ENCODE measurements around the gene NR2E3.

The NR2E3 gene

GRCh38 chr15:71780115-71780976 lies 30.0 kb upstream of the NR2E3 start:
- H3K4me3 ChIP-seq (ENCODE audit: low read depth in 1 of 5, low read length in 5 of 5), result peak overlapping the region in 2 of 5 donors; percentile 10 to 12
- H3K9me3 ChIP-seq (ENCODE audit: control insufficient read depth in 5 of 5, low read length in 5 of 5), result no peaks in the 10 kb centered on the region
- peaks cover 0 to 10% (median 6%) of the 10 kb centered on the region in 5 donors for H3K4me1 ChIP-seq (ENCODE audit: control insufficient read depth in 5 of 5, insufficient read depth in 5 of 5, low read length in 5 of 5)
- peak overlapping the region in 1 of 5 donors; percentile 20 for H3K9ac ChIP-seq (ENCODE audit: low read length in 5 of 5)
- H3K27ac ChIP-seq (ENCODE audit: low read depth, low read length), result no peak overlapping the region
- peaks cover 0 to 14% (median 5%) of the 10 kb centered on the region in 5 donors for H3K27me3 ChIP-seq (ENCODE audit: control insufficient read depth in 5 of 5, insufficient read depth in 4 of 5, low read length in 5 of 5)
- H3K36me3 ChIP-seq (ENCODE audit: control insufficient read depth in 5 of 5, insufficient read depth in 5 of 5, low read length in 5 of 5), result no peaks in the 10 kb centered on the region

DNA sequence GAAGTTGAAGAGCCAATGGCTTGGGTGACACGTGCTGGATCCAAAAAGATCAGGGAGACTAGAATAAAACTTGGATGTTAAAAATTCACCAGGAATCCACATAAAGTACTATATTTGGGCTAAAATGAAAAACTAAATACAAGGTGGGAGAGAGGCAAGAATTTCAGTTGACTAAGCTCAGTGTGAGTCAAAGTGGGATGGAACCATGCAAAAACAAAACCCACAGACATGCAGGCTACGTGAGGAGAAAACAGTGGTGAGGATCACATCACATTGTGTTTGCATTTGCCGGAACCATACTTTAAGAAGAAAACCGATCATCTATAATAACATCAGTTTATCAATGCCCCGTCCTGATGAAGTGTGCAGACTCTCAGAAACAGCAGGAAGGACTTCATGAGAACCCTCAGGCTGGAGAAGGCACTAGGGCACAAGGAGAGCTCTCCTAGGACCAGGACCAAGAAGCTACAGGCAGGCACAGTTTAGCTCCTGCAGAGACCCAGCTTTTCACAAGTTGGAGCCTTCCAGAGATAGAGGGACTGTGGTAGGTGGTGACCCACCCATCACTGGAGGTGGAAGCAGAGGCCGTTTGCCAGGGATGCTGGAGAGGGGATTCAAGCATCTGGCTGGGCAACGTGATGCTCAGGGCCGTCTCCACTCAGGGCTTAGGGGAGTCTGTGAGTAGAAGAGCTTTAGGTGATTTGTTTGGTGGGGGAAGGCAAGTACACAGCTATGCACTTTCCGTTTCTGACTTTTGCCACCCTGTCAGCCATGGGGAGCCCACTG lies 29.0 kb upstream of the NR2E3 start:
- H3K9me3 ChIP-seq (ENCODE audit: control insufficient read depth in 5 of 5, low read length in 5 of 5), result no peaks in the 10 kb centered on the region
- H3K4me1 ChIP-seq (ENCODE audit: control insufficient read depth in 5 of 5, insufficient read depth in 5 of 5, low read length in 5 of 5), result peaks cover 0 to 10% (median 6%) of the 10 kb centered on the region in 5 donors
- peaks cover 0 to 14% (median 7%) of the 10 kb centered on the region in 5 donors for H3K27me3 ChIP-seq (ENCODE audit: control insufficient read depth in 5 of 5, insufficient read depth in 4 of 5, low read length in 5 of 5)
- H3K4me3 ChIP-seq (ENCODE audit: low read depth in 1 of 5, low read length in 5 of 5), result no peak overlapping the region
- no peaks in the 10 kb centered on the region for H3K36me3 ChIP-seq (ENCODE audit: control insufficient read depth in 5 of 5, insufficient read depth in 5 of 5, low read length in 5 of 5)
- H3K27ac ChIP-seq (ENCODE audit: low read depth, low read length), result no peak overlapping the region
- H3K9ac ChIP-seq (ENCODE audit: low read length in 5 of 5), result no peak overlapping the region

DNA sequence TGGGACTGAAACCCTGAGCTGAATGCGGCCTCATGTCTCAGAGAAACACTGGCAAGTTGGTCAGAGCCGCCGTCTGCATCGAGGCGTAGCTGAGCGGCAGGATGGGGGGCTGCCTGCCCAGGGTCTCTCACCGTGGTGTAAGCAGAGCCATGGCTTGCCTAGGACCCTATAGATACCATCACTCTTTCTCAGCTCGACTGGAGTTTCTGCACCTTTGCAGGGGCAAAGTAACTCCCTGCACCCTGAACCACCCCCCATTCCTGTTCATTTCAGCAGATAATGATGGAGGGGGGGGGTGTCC lies 28.4 kb upstream of the NR2E3 start:
- Histone ChIP-seq H3K4me3 (ENCODE audit: low read depth in 1 of 5, low read length in 5 of 5) (no peak overlapping the region), H3K36me3 (ENCODE audit: control insufficient read depth in 5 of 5, insufficient read depth in 5 of 5, low read length in 5 of 5) (no peaks in the 10 kb centered on the region), H3K4me1 (ENCODE audit: control insufficient read depth in 5 of 5, insufficient read depth in 5 of 5, low read length in 5 of 5) (peaks cover 0 to 10% (median 6%) of the 10 kb centered on the region in 5 donors), H3K27me3 (ENCODE audit: control insufficient read depth in 5 of 5, insufficient read depth in 4 of 5, low read length in 5 of 5) (peaks cover 0 to 14% (median 7%) of the 10 kb centered on the region in 5 donors), H3K27ac (ENCODE audit: low read depth, low read length) (no peak overlapping the region), H3K9me3 (ENCODE audit: control insufficient read depth in 5 of 5, low read length in 5 of 5) (no peaks in the 10 kb centered on the region), H3K9ac (ENCODE audit: low read length in 5 of 5) (no peak overlapping the region)

GRCh38 chr15:71782422-71783165 lies 27.8 kb upstream of the NR2E3 start:
- no peaks in the 10 kb centered on the region for H3K9me3 ChIP-seq (ENCODE audit: control insufficient read depth in 5 of 5, low read length in 5 of 5)
- no peaks in the 10 kb centered on the region for H3K36me3 ChIP-seq (ENCODE audit: control insufficient read depth in 5 of 5, insufficient read depth in 5 of 5, low read length in 5 of 5)
- H3K27me3 ChIP-seq (ENCODE audit: control insufficient read depth in 5 of 5, insufficient read depth in 4 of 5, low read length in 5 of 5), result peaks cover 0 to 14% (median 7%) of the 10 kb centered on the region in 5 donors
- H3K9ac ChIP-seq (ENCODE audit: low read length in 5 of 5), result no peak overlapping the region
- H3K4me1 ChIP-seq (ENCODE audit: control insufficient read depth in 5 of 5, insufficient read depth in 5 of 5, low read length in 5 of 5), result peaks cover 0 to 10% (median 6%) of the 10 kb centered on the region in 5 donors
- no peak overlapping the region for H3K4me3 ChIP-seq (ENCODE audit: low read depth in 1 of 5, low read length in 5 of 5)
- no peak overlapping the region for H3K27ac ChIP-seq (ENCODE audit: low read depth, low read length)

DNA sequence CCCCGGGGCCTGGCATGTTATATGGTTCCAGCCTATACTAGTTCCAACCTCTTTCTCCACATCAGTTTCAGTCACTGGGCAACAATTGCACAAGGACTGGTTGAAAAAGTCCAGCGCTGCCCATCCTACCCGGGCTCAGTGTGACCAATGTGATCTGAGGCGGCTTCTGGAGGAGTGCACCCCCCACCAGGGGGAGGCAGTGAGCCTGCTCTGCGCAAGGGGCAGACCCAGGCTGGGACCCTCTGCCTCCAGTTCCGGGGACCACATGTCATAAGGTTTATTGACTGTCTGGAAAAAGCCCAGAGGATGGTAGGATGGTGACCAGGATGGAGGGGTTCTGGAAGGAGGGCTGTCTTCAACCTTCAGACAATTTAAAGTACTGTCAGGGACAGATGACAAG lies 25.6 kb upstream of the NR2E3 start:
- no peak overlapping the region for H3K4me3 ChIP-seq (ENCODE audit: low read depth in 1 of 5, low read length in 5 of 5)
- no peak overlapping the region for H3K27ac ChIP-seq (ENCODE audit: low read depth, low read length)
- H3K27me3 ChIP-seq (ENCODE audit: control insufficient read depth in 5 of 5, insufficient read depth in 4 of 5, low read length in 5 of 5), result peaks cover 0 to 14% (median 7%) of the 10 kb centered on the region in 5 donors
- H3K36me3 ChIP-seq (ENCODE audit: control insufficient read depth in 5 of 5, insufficient read depth in 5 of 5, low read length in 5 of 5), result no peaks in the 10 kb centered on the region
- no peaks in the 10 kb centered on the region for H3K9me3 ChIP-seq (ENCODE audit: control insufficient read depth in 5 of 5, low read length in 5 of 5)
- no peak overlapping the region for H3K9ac ChIP-seq (ENCODE audit: low read length in 5 of 5)
- peaks cover 0 to 7% (median 5%) of the 10 kb centered on the region in 5 donors for H3K4me1 ChIP-seq (ENCODE audit: control insufficient read depth in 5 of 5, insufficient read depth in 5 of 5, low read length in 5 of 5)

DNA sequence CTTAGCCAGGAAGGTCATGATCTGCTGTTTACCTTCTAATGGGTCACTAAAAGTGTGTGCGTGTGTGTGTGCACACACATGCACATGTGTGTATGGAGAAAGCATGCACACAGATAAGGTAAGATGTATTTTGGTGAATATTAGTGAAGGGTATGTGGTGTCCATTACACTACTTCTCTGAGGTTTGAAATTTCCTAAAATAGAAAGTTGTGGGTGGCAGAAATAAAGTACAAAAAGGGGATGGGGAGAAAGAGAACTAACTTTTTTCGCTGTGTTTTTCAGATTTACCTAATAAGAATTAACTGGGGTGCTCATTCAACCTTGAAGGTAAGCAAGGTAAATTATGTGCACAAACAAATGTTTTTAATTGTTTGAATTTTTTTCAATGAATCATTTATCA lies 24.4 kb upstream of the NR2E3 start:
- Histone ChIP-seq H3K9ac (ENCODE audit: low read length in 5 of 5) (no peak overlapping the region), H3K36me3 (ENCODE audit: control insufficient read depth in 5 of 5, insufficient read depth in 5 of 5, low read length in 5 of 5) (no peaks in the 10 kb centered on the region), H3K9me3 (ENCODE audit: control insufficient read depth in 5 of 5, low read length in 5 of 5) (no peaks in the 10 kb centered on the region), H3K4me3 (ENCODE audit: low read depth in 1 of 5, low read length in 5 of 5) (no peak overlapping the region), H3K27ac (ENCODE audit: low read depth, low read length) (no peak overlapping the region), H3K27me3 (ENCODE audit: control insufficient read depth in 5 of 5, insufficient read depth in 4 of 5, low read length in 5 of 5) (peaks cover 0 to 14% (median 7%) of the 10 kb centered on the region in 5 donors), H3K4me1 (ENCODE audit: control insufficient read depth in 5 of 5, insufficient read depth in 5 of 5, low read length in 5 of 5) (no peaks in the 10 kb centered on the region)

DNA sequence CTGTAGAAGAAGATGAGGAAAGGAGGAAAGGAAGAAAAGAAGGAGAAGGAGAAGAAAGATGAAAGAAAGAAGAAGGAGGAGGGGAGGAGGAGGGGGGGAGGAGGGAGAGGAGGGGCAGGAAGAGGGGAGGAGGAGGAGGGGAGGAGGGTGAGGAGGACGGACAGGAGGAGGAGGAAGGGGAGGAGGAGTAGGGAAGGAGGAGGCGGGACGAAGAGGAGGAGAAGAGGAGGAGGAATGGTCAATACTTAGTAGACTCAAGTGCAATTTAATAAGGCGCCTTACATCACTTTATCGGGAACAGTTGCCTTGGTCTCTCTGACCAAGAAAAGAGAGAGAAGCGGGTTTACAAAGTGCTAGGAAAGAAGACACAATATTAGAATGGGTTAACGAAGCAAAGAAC lies 23.7 kb upstream of the NR2E3 start:
- Histone ChIP-seq H3K9me3 (ENCODE audit: control insufficient read depth in 5 of 5, low read length in 5 of 5) (no peaks in the 10 kb centered on the region), H3K9ac (ENCODE audit: low read length in 5 of 5) (no peak overlapping the region), H3K4me1 (ENCODE audit: control insufficient read depth in 5 of 5, insufficient read depth in 5 of 5, low read length in 5 of 5) (no peaks in the 10 kb centered on the region), H3K36me3 (ENCODE audit: control insufficient read depth in 5 of 5, insufficient read depth in 5 of 5, low read length in 5 of 5) (no peaks in the 10 kb centered on the region), H3K27ac (ENCODE audit: low read depth, low read length) (no peak overlapping the region), H3K27me3 (ENCODE audit: control insufficient read depth in 5 of 5, insufficient read depth in 4 of 5, low read length in 5 of 5) (peaks cover 0 to 10% (median 7%) of the 10 kb centered on the region in 5 donors), H3K4me3 (ENCODE audit: low read depth in 1 of 5, low read length in 5 of 5) (no peak overlapping the region)

- Histone ChIP-seq H3K4me1 (ENCODE audit: control insufficient read depth in 5 of 5, insufficient read depth in 5 of 5, low read length in 5 of 5) (no peaks in the 10 kb centered on the region), H3K9ac (ENCODE audit: low read length in 5 of 5) (no peak overlapping the region), H3K36me3 (ENCODE audit: control insufficient read depth in 5 of 5, insufficient read depth in 5 of 5, low read length in 5 of 5) (no peaks in the 10 kb centered on the region), H3K27me3 (ENCODE audit: control insufficient read depth in 5 of 5, insufficient read depth in 4 of 5, low read length in 5 of 5) (peaks cover 0 to 7% (median 0%) of the 10 kb centered on the region in 5 donors), H3K27ac (ENCODE audit: low read depth, low read length) (no peak overlapping the region), H3K9me3 (ENCODE audit: control insufficient read depth in 5 of 5, low read length in 5 of 5) (no peaks in the 10 kb centered on the region), H3K4me3 (ENCODE audit: low read depth in 1 of 5, low read length in 5 of 5) (no peak overlapping the region)
Measured at GRCh38 chr15:71788646-71789579, 21.4 kb upstream of the NR2E3 start.

DNA sequence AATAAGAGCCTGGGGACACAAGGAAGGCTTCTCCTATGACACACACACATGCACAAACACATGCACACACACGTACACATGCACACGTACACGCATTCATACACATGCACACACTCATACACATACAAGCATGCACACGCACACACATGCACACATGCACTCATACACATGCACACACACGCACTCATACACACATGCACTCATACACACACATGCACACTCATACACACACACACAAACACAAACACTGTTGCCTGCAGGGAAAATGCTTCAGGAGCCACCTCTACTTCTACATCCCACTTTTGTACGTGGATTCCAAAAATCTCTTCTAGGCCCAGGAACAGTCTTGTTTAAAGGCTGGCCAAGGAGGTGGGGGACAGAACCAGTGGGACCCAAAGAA lies 20.7 kb upstream of the NR2E3 start:
- Histone ChIP-seq H3K4me1 (ENCODE audit: control insufficient read depth in 5 of 5, insufficient read depth in 5 of 5, low read length in 5 of 5) (no peaks in the 10 kb centered on the region), H3K27me3 (ENCODE audit: control insufficient read depth in 5 of 5, insufficient read depth in 4 of 5, low read length in 5 of 5) (peaks cover 0 to 5% (median 0%) of the 10 kb centered on the region in 5 donors), H3K9ac (ENCODE audit: low read length in 5 of 5) (no peak overlapping the region), H3K9me3 (ENCODE audit: control insufficient read depth in 5 of 5, low read length in 5 of 5) (no peaks in the 10 kb centered on the region), H3K27ac (ENCODE audit: low read depth, low read length) (no peak overlapping the region), H3K4me3 (ENCODE audit: low read depth in 1 of 5, low read length in 5 of 5) (no peak overlapping the region), H3K36me3 (ENCODE audit: control insufficient read depth in 5 of 5, insufficient read depth in 5 of 5, low read length in 5 of 5) (no peaks in the 10 kb centered on the region)

Data from subcutaneous abdominal adipose tissue (tissue), 5 donors.